ENCODE measurements around the gene ING3. TPM values are rescaled to one million over a fixed set of nuclear protein-coding genes. Genes with fewer than 3 reads are reported as not detected.

ING3 gene
- polyA plus RNA-seq, 1 donor (not counting 4 experiments of a cell fraction or from before 2014, with no cell fraction given): 9.0 TPM

DNA sequence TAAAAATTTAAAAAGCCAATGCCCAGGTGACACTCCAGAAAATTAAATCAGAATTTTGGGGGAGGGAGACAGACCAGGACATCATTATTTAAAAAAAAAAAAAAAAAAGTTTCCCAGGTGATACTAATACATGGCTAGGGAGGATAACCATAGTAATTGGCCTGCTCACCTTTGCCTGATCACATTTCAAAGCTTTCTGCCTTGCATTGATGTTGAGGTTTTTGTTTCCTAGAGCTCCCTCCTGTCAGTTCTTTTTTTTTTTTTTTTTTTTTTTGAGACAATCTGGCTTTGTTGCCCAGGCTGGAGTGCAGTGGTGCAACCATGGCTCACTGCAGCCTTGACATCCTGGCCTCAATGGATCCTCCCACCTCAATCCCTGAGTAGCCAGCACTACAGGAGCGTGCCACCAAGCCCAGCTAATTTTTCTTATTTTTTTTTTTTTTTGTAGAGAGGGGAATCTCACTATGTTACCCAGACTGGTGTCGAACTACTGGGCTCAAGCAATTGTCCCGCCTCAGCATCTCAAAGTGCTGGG is 76.1 kb downstream of the ING3 start:
- Histone ChIP-seq H3K9me1 (ENCODE audit: control insufficient read depth, extremely low read depth, insufficient read depth, low read length) (no peaks in the 10 kb centered on the region), H3K27ac (ENCODE audit: control insufficient read depth, insufficient read depth, low read length) (no peak overlapping the region), H3K9ac (ENCODE audit: control insufficient read depth, extremely low read depth, insufficient read depth, low read length) (no peak overlapping the region), H3K27me3 (ENCODE audit: control insufficient read depth, extremely low read depth, insufficient read depth, low read length) (no peaks in the 10 kb centered on the region), H3K4me3 (ENCODE audit: control insufficient read depth in 2 of 3, extremely low read depth in 1 of 3, insufficient read depth in 2 of 3, low read depth in 1 of 3, low read length in 3 of 3) (no peak overlapping the region), H2AFZ (ENCODE audit: control insufficient read depth, low read length) (no peak overlapping the region), H3K36me3 (ENCODE audit: control insufficient read depth in 2 of 2, extremely low read depth in 1 of 2, insufficient read depth in 2 of 2, low read length in 2 of 2) (no peaks in the 10 kb centered on the region), H3K4me2 (ENCODE audit: control insufficient read depth, extremely low read depth, insufficient read depth, low read depth, low read length) (no peak overlapping the region), H4K20me1 (ENCODE audit: control insufficient read depth, extremely low read depth, insufficient read depth, low read length) (no peaks in the 10 kb centered on the region), H3K4me1 (ENCODE audit: control insufficient read depth, extremely low read depth, insufficient read depth, low read length) (no peaks in the 10 kb centered on the region), H3K79me2 (ENCODE audit: control insufficient read depth, insufficient read depth, low read length) (no peaks in the 10 kb centered on the region), H3K9me3 (ENCODE audit: control insufficient read depth, low read depth, low read length) (no peaks in the 10 kb centered on the region)
- no peak for DNase-seq (ENCODE audit: low read depth, low spot score)
- dilution Hi-C loops (cut with MboI; ENCODE audit: extremely low pct_ligation_motif_present, low sequenced_read_pairs): no loop called here
- no peak for TF ChIP-seq EZH2 (IDR thresholded peaks at IDR 0.05; ENCODE audit: low read length)
- TF ChIP-seq, protein P1, sequence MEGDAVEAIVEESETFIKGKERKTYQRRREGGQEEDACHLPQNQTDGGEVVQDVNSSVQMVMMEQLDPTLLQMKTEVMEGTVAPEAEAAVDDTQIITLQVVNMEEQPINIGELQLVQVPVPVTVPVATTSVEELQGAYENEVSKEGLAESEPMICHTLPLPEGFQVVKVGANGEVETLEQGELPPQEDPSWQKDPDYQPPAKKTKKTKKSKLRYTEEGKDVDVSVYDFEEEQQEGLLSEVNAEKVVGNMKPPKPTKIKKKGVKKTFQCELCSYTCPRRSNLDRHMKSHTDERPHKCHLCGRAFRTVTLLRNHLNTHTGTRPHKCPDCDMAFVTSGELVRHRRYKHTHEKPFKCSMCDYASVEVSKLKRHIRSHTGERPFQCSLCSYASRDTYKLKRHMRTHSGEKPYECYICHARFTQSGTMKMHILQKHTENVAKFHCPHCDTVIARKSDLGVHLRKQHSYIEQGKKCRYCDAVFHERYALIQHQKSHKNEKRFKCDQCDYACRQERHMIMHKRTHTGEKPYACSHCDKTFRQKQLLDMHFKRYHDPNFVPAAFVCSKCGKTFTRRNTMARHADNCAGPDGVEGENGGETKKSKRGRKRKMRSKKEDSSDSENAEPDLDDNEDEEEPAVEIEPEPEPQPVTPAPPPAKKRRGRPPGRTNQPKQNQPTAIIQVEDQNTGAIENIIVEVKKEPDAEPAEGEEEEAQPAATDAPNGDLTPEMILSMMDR (optimal IDR thresholded peaks at IDR 0.05 in 1 of 3, IDR thresholded peaks at IDR 0.05 in 1 of 3, conservative IDR thresholded peaks at IDR 0.05 in 1 of 3; ENCODE audit: extremely low read depth in 1 of 3, insufficient read depth in 2 of 3, low read length in 3 of 3): no peak
- no peak for FAIRE-seq

Small RNAs within 50 kb of the gene (small RNA-seq; reads per million reads assigned to genes)
- gene RNA5SP240 (ENCODE audit: insufficient read length in 3 of 3, low read depth in 3 of 3, low replicate concordance in 1 of 3): 0 reads per million in 3 experiments

Other genes starting within 250 kb of the ING3 start
- 0.37 to 0.82 TPM (median 0.47 TPM) in 3 replicates for gene TSPAN12, start 92.6 kb upstream of the ING3 start, polyA plus RNA-seq
- 0.62 to 1.1 TPM (median 0.72 TPM) in 3 replicates for gene CPED1, start 37.9 kb downstream of the ING3 start, polyA plus RNA-seq

Measured in keratinocyte (primary cell).